K562 (cell line): ENCODE data around the gene IRS1. TPM values are rescaled to one million over a fixed set of nuclear protein-coding genes. Genes with fewer than 3 reads are reported as not detected.
A peak's percentile ranks its signal among the peaks of the same experiment; 100 is the strongest.

Experiments
- CBFA2T2 ChIP-seq: fragments of 450-650 bp; conservative IDR thresholded peaks from 2 replicates; pipeline ENCODE4 v1.6.1; 2017; ENCODE audit warnings: mild to moderate bottlenecking
- CBFA2T3 ChIP-seq: fragments of 450-650 bp; IDR thresholded peaks from 2 replicates; pipeline ENCODE4 v1.6.1; 2017
- DNMT1 ChIP-seq: fragments of 450-650 bp; IDR thresholded peaks from 2 replicates; pipeline ENCODE4 v1.6.1; 2016; ENCODE audit warnings: antibody characterized with exemption, mild to moderate bottlenecking
- FOXM1 ChIP-seq, 2 experiments: fragments of 450-650 bp in 1 of 2; sonication (generic) in 1 of 2; formaldehyde crosslinking in 1 of 2; IDR thresholded peaks; 2 replicates each; pipeline versions ENCODE4 v1.6.1 to v1.9.0; 2017 to 2022; ENCODE audit warnings: low read depth in 2 of 2, mild to moderate bottlenecking in 2 of 2, missing genetic modification reagents in 1 of 2, moderate library complexity in 1 of 2
- GATA2 ChIP-seq: sonication (generic); formaldehyde crosslinking; IDR thresholded peaks from 2 replicates; pipeline ENCODE4 v1.4.0; 2020; ENCODE audit warnings: mild to moderate bottlenecking, missing genetic modification reagents
- HDAC6 ChIP-seq: IDR thresholded peaks from 2 replicates; pipeline ENCODE4 v1.6.1; 2012; ENCODE audit warnings: low read depth, mild to moderate bottlenecking, control low read depth, inconsistent platforms, low read length, moderate library complexity
- JUND ChIP-seq, 2 experiments: IDR thresholded peaks; 2 replicates in 1 of 2; 3 replicates in 1 of 2; pipeline ENCODE4 v1.6.1; 2011; ENCODE audit warnings: borderline replicate concordance in 2 of 2, low read depth in 2 of 2, low read length in 2 of 2, improper control_type of control experiment in 1 of 2, missing biosample characterization in 1 of 2, missing genetic modification characterization in 1 of 2, missing genetic modification reagents in 1 of 2
- LEF1 ChIP-seq: fragments of 450-650 bp; IDR thresholded peaks from 2 replicates; pipeline ENCODE4 v1.6.1; 2016; ENCODE audit warnings: mild to moderate bottlenecking
- MGA ChIP-seq: fragments of 450-650 bp; IDR thresholded peaks from 2 replicates; pipeline ENCODE4 v1.6.1; 2016; ENCODE audit warnings: mild to moderate bottlenecking, moderate library complexity
- MYC ChIP-seq, 2 experiments: fragments of 250-450 bp in 1 of 2; sonication (Bioruptor Pico) in 1 of 2; IDR thresholded peaks; 2 replicates each; pipeline versions ENCODE4 v1.5.1 to v1.6.1; 2012 to 2021; ENCODE audit warnings: low read depth in 2 of 2, borderline replicate concordance in 1 of 2, improper control_type of control experiment in 1 of 2, low read length in 1 of 2, mild to moderate bottlenecking in 1 of 2, moderate library complexity in 1 of 2
- NBN ChIP-seq: fragments of 450-650 bp; IDR thresholded peaks from 2 replicates; pipeline ENCODE4 v1.6.1; 2016; ENCODE audit warnings: low read depth, mild to moderate bottlenecking
- TAF9B ChIP-seq: fragments of 450-650 bp; IDR thresholded peaks from 2 replicates; pipeline ENCODE4 v1.6.1; 2018; ENCODE audit warnings: mild to moderate bottlenecking; ENCODE audit not compliant: partially characterized antibody
- TCF7L2 ChIP-seq: fragments of 150-350 bp; IDR thresholded peaks from 2 replicates; pipeline ENCODE4 v1.6.1; 2016; ENCODE audit warnings: low read depth, mild to moderate bottlenecking, low read length, moderate library complexity
- ZNF586 ChIP-seq: fragments of 450-650 bp; formaldehyde crosslinking; conservative IDR thresholded peaks from 2 replicates; pipeline ENCODE4 v1.4.0; 2020; ENCODE audit warnings: mild to moderate bottlenecking, moderate library complexity
- polyA plus RNA-seq, 8 experiments: library from polyadenylated mRNA; depleted of rRNA in 4 of 8; stranded (reverse) in 5 of 8; unstranded in 3 of 8; fragments of >200 nt; fragmentation: Nextera tagmentation in 2 of 8; fragmentation: Illumina TruSeq in 1 of 8; extraction: Ambion mirVana in 2 of 8; extraction: Trizol in 1 of 8; gene quantifications; 2 replicates each; pipeline versions ENCODE4 v1.2.1 to v1.2.3, GENCODE V29; 2011 to 2014; ENCODE audit warnings: inconsistent platforms in 1 of 8, missing spikeins in 1 of 8
- total RNA-seq, 7 experiments: library from RNA; depleted of rRNA in 6 of 7; stranded (reverse); fragments of >200 nt in 6 of 7; fragmentation: Illumina TruSeq in 2 of 7; extraction: Trizol in 2 of 7; gene quantifications; 2 replicates each; pipeline versions ENCODE4 v1.2.1 to v1.2.3, GENCODE V29; 2011 to 2021; ENCODE audit warnings: low replicate concordance in 1 of 7

Gene IRS1
- total and polyA plus RNA-seq, 9 of the 15 experiments (the other 6 are each of a cell fraction or from before 2014, with no cell fraction given) = under 0.01 to 0.31 (median 0.08) TPM; not detected in 1

- TF ChIP-seq MYC (IDR thresholded peaks at IDR 0.05; ENCODE audit: low read depth, low read length) (peak; percentile 43; the same call in 1 of the 2 replicates), MYC (CRISPR knock-in tag; IDR thresholded peaks at IDR 0.05; ENCODE audit: borderline replicate concordance, low read depth) (no peak), DNMT1 (no peak), HDAC6 (no peak), CBFA2T2 (peak; percentile 72), ZNF586 (CRISPR knock-in tag) (no peak), FOXM1 (IDR thresholded peaks at IDR 0.05; ENCODE audit: low read depth) (peak; percentile 29), FOXM1 (CRISPR knock-in tag; IDR thresholded peaks at IDR 0.05; ENCODE audit: low read depth) (no peak), LEF1 (peak; percentile 39), TCF7L2 (no peak), NBN (no peak), TAF9B (peak; percentile 12), CBFA2T3 (peak; percentile 87), JUND (IDR thresholded peaks at IDR 0.05; ENCODE audit: borderline replicate concordance, low read depth, low read length) (no peak), JUND (tag; IDR thresholded peaks at IDR 0.05; ENCODE audit: borderline replicate concordance, low read depth, low read length) (0 out of 3 replicates have a peak, but pooled peaks have one; percentile 24), MGA (peak; percentile 88), GATA2 (CRISPR knock-in tag) (0 out of 2 replicates have a peak, but pooled peaks have one; percentile 24)
Observed at GRCh38 chr2:226837787-226838603, 38.4 kb upstream of the IRS1 start (continued).
